MM.1S (cell line): ENCODE data around the gene ABCC4.

Experiments
- DNase-seq: peaks from one replicate; pipeline ENCODE4 v3.0.0-alpha.2; 2015
- H2AFZ ChIP-seq: fragments of 300-600 bp; sonication (generic); 2 replicates; pipeline ENCODE4 v1.6.0; 2016; ENCODE audit warnings: antibody characterized with exemption, low read length
- H3F3A ChIP-seq: fragments of 300-600 bp; sonication (generic); 2 replicates; pipeline ENCODE4 v1.6.1; 2016; ENCODE audit warnings: mild to moderate bottlenecking, antibody characterized with exemption, low read length, moderate library complexity, mixed read lengths; ENCODE audit not compliant: insufficient read depth
- H3K27ac ChIP-seq: fragments of 300-600 bp; sonication (generic); 2 replicates; pipeline ENCODE4 v1.5.1; 2016; ENCODE audit warnings: mild to moderate bottlenecking, low read length
- H3K27me3 ChIP-seq: fragments of 300-600 bp; sonication (generic); replicated peaks from 2 replicates; pipeline ENCODE4 v1.6.0; 2016; ENCODE audit warnings: low read length; ENCODE audit not compliant: insufficient read depth
- H3K36me3 ChIP-seq: fragments of 300-600 bp; sonication (generic); replicated peaks from 2 replicates; pipeline ENCODE4 v1.6.1; 2016; ENCODE audit warnings: mild to moderate bottlenecking, low read length, mixed read lengths; ENCODE audit not compliant: insufficient read depth
- H3K4me1 ChIP-seq: fragments of 300-600 bp; sonication (generic); 2 replicates; pipeline ENCODE4 v1.6.1; 2016; ENCODE audit warnings: low read length, mixed read lengths
- H3K4me2 ChIP-seq: fragments of 300-600 bp; sonication (generic); 2 replicates; pipeline ENCODE4 v1.6.0; 2016; ENCODE audit warnings: low read depth, low read length
- H3K4me3 ChIP-seq: fragments of 300-600 bp; sonication (generic); 2 replicates; pipeline ENCODE4 v1.5.1; 2016; ENCODE audit warnings: low read length, mixed read lengths
- H3K79me2 ChIP-seq: fragments of 300-600 bp; sonication (generic); 2 replicates; pipeline ENCODE4 v1.6.1; 2016; ENCODE audit warnings: mixed run types, low read length, mixed read lengths
- H3K9ac ChIP-seq: fragments of 300-600 bp; sonication (generic); 2 replicates; pipeline ENCODE4 v1.6.1; 2016; ENCODE audit warnings: low read length, mixed read lengths
- H3K9me2 ChIP-seq: fragments of 300-600 bp; sonication (generic); replicated peaks from 2 replicates; pipeline ENCODE4 v1.6.1; 2016; ENCODE audit warnings: mild to moderate bottlenecking, low read length, mixed read lengths; ENCODE audit not compliant: insufficient read depth
- H3K9me3 ChIP-seq: fragments of 300-600 bp; sonication (generic); replicated peaks from 2 replicates; pipeline ENCODE4 v1.6.1; 2016; ENCODE audit warnings: mild to moderate bottlenecking, low read length, mixed read lengths; ENCODE audit not compliant: insufficient read depth
- H4K20me1 ChIP-seq: fragments of 300-600 bp; sonication (generic); 2 replicates; pipeline ENCODE4 v1.6.1; 2016; ENCODE audit warnings: mild to moderate bottlenecking, low read length, moderate library complexity, mixed read lengths; ENCODE audit not compliant: insufficient read depth
- EZH2 ChIP-seq: fragments of 300-600 bp; sonication (generic); optimal IDR thresholded peaks from 2 replicates; pipeline ENCODE3; 2017; ENCODE audit warnings: low read depth, mild to moderate bottlenecking, antibody characterized with exemption, low read length, mixed read lengths
- EZH2phosphoT487 ChIP-seq: fragments of 300-600 bp; sonication (generic); IDR thresholded peaks from 2 replicates; pipeline ENCODE4 v1.6.1; 2018; ENCODE audit warnings: antibody characterized with exemption, low read length
- TF ChIP-seq, protein P1 (sequence below): fragments of 300-600 bp; sonication (generic); IDR thresholded peaks from 2 replicates; pipeline ENCODE4 v1.5.1; 2016; ENCODE audit warnings: antibody characterized with exemption, low read length, mixed read lengths

Gene ABCC4

DNA sequence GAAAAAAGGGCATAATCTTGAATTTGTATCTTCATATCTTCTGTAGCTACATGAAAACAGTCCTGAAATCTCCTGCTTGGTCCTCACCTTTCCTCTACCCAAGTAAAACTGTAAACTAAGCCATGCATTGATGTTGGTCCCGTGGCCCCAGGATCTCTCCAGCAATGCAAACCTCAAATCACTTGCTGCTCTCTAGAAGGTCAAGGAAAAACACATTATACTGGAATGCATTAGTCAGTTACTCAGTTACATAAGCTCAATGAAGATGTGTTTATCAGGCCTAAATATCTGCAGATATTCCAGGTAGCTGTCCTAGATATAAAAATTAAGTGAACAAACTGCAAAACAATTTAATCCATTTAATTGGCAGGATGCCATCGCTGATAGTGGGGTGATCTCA lies 261.8 kb downstream of the ABCC4 start:
- Histone ChIP-seq H4K20me1 (no peaks in the 10 kb centered on the region), H3K4me3 (no peak overlapping the region), H3K27me3 (no peaks in the 10 kb centered on the region), H3K9me3 (no peaks in the 10 kb centered on the region), H3K79me2 (no peaks in the 10 kb centered on the region), H3K4me1 (no peaks in the 10 kb centered on the region), H3K4me2 (no peak overlapping the region), H2AFZ (no peak overlapping the region), H3K9ac (no peak overlapping the region), H3K36me3 (no peaks in the 10 kb centered on the region), H3K9me2 (no peaks in the 10 kb centered on the region), H3K27ac (no peak overlapping the region), H3F3A (no peaks in the 10 kb centered on the region)
- no peak for DNase-seq
- TF ChIP-seq EZH2: no peak
- no peak for TF ChIP-seq EZH2phosphoT487
- TF ChIP-seq, protein P1, sequence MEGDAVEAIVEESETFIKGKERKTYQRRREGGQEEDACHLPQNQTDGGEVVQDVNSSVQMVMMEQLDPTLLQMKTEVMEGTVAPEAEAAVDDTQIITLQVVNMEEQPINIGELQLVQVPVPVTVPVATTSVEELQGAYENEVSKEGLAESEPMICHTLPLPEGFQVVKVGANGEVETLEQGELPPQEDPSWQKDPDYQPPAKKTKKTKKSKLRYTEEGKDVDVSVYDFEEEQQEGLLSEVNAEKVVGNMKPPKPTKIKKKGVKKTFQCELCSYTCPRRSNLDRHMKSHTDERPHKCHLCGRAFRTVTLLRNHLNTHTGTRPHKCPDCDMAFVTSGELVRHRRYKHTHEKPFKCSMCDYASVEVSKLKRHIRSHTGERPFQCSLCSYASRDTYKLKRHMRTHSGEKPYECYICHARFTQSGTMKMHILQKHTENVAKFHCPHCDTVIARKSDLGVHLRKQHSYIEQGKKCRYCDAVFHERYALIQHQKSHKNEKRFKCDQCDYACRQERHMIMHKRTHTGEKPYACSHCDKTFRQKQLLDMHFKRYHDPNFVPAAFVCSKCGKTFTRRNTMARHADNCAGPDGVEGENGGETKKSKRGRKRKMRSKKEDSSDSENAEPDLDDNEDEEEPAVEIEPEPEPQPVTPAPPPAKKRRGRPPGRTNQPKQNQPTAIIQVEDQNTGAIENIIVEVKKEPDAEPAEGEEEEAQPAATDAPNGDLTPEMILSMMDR: no peak

DNA sequence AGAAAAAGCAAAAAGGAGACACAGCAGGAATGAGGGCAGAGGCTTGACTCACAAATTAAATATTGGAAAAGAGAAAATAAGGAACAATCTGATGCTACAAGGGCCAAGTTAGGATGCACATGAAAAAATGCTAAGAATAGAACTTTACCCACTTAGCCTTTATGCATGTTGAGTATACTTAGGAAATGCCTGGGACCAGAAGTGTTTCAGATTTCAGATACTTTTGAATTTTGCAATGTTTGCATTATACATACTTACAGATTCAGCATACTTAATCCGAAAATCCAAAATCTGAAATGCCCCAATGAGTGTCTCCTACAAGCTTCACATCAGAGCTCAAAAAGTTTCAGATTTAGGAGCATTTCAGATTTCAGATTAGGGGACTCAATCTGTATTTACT lies 262.3 kb downstream of the ABCC4 start:
- Histone ChIP-seq H2AFZ (no peak overlapping the region), H3K4me1 (no peaks in the 10 kb centered on the region), H3K36me3 (no peaks in the 10 kb centered on the region), H3K9me2 (no peaks in the 10 kb centered on the region), H3K9ac (no peak overlapping the region), H3K27me3 (no peaks in the 10 kb centered on the region), H3F3A (no peaks in the 10 kb centered on the region), H3K27ac (no peak overlapping the region), H3K4me2 (no peak overlapping the region), H4K20me1 (no peaks in the 10 kb centered on the region), H3K9me3 (no peaks in the 10 kb centered on the region), H3K79me2 (no peaks in the 10 kb centered on the region), H3K4me3 (no peak overlapping the region)
- no peak for DNase-seq
- no peak for TF ChIP-seq EZH2
- TF ChIP-seq EZH2phosphoT487: no peak
- TF ChIP-seq, protein P1: no peak

DNA sequence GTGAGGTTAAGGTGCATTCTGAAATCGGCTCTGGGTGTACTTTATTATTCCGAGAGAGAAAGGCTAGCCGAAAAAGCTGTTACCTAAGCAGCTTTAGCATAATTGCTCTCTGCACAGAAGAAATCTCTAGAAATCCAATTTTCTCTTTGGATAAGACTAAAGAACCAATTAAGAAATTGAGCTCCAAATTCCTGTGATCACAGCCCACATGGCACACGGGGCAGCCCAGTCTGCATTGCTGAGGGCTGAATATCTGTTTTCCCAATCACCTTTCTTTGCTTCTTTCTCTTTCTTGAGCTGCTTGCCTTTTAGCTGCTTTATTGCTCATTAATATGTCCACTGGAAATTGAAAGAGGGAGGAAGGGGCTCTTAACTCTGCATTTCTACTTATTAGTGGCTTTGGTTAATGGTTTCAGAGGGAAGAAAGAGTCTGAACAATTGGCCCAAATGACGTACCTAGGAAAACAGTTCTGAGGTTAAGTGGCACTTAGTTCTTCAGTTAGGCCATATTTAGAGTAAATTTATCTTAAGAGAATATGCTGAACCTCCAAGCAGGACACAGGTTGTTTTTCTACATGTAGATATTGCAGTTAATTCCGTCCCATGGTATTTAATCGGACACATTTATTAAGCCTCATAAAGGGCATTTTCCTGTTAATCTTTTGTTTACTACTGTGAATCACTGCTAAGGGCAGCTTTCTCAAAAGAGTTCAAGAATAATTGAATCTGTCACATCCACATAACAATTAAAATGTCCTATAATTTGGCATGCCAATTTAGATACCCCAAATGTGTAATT lies 265.7 kb downstream of the ABCC4 start:
- H3F3A ChIP-seq: no peaks in the 10 kb centered on the region
- no peak overlapping the region for H3K4me2 ChIP-seq

More for the DNA sequence above, 265.7 kb downstream of the ABCC4 start:
- H3K27me3 ChIP-seq: no peaks in the 10 kb centered on the region
- H4K20me1 ChIP-seq: no peaks in the 10 kb centered on the region
- H3K4me1 ChIP-seq: no peaks in the 10 kb centered on the region
- H3K4me3 ChIP-seq: no peak overlapping the region
- H2AFZ ChIP-seq: no peak overlapping the region
- H3K79me2 ChIP-seq: no peaks in the 10 kb centered on the region
- no peak for DNase-seq
- H3K36me3 ChIP-seq: no peaks in the 10 kb centered on the region
- H3K9me3 ChIP-seq: no peaks in the 10 kb centered on the region
- no peaks in the 10 kb centered on the region for H3K9me2 ChIP-seq
- TF ChIP-seq EZH2phosphoT487: no peak
- TF ChIP-seq, protein P1: no peak
- TF ChIP-seq EZH2: no peak
- H3K27ac ChIP-seq: no peak overlapping the region
- no peak overlapping the region for H3K9ac ChIP-seq
